ENCODE data around the gene NFIX.
A peak's percentile ranks its signal among the peaks of the same experiment; 100 is the strongest.
"Not testable (repeated sequence)": the region's sequence is repeated elsewhere in the genome, so short reads cannot be mapped to it uniquely, and the experiment has no call there.

Gene NFIX

DNA sequence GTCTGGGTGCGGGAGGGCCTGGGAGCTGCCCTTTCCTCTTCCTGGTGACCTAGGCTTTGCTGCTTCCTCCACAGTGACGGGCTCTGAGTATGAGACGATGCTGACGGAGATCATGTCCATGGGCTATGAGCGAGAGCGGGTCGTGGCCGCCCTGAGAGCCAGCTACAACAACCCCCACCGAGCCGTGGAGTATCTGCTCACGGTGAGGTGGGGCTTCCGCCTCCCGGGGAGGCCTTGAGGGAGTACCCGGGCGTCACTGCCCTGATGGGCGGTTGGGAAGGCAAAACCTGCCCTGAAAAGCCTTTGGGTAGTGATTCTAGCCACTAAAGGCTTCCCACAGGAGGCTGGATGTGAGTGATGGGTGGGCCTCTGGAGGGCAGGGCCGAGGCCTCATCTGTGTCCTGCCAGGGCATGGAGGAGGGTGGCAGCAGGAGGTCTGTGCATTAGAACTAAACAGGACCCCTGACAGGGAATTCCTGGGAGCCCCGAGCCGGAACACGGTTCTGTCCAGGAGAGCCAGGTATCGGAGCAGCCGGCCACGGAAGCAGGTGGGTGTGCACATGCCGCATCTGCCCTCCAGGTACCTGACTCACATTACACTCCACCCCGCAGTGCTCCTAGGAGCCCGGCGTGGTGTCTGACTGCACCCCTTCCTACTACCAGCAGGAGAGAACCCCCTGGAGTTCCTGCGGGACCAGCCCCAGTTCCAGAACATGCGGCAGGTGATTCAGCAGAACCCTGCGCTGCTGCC is 46.5 kb upstream of the NFIX start:
- no peak for DNase-seq (ENCODE audit: low read depth)
- TF ChIP-seq, protein P1, sequence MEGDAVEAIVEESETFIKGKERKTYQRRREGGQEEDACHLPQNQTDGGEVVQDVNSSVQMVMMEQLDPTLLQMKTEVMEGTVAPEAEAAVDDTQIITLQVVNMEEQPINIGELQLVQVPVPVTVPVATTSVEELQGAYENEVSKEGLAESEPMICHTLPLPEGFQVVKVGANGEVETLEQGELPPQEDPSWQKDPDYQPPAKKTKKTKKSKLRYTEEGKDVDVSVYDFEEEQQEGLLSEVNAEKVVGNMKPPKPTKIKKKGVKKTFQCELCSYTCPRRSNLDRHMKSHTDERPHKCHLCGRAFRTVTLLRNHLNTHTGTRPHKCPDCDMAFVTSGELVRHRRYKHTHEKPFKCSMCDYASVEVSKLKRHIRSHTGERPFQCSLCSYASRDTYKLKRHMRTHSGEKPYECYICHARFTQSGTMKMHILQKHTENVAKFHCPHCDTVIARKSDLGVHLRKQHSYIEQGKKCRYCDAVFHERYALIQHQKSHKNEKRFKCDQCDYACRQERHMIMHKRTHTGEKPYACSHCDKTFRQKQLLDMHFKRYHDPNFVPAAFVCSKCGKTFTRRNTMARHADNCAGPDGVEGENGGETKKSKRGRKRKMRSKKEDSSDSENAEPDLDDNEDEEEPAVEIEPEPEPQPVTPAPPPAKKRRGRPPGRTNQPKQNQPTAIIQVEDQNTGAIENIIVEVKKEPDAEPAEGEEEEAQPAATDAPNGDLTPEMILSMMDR (IDR thresholded peaks at IDR 0.05; ENCODE audit: insufficient read depth, low read depth, low read length, missing control alignments): no peak
- H3K4me3 ChIP-seq (ENCODE audit: low read length): no peak overlapping the region

DNA sequence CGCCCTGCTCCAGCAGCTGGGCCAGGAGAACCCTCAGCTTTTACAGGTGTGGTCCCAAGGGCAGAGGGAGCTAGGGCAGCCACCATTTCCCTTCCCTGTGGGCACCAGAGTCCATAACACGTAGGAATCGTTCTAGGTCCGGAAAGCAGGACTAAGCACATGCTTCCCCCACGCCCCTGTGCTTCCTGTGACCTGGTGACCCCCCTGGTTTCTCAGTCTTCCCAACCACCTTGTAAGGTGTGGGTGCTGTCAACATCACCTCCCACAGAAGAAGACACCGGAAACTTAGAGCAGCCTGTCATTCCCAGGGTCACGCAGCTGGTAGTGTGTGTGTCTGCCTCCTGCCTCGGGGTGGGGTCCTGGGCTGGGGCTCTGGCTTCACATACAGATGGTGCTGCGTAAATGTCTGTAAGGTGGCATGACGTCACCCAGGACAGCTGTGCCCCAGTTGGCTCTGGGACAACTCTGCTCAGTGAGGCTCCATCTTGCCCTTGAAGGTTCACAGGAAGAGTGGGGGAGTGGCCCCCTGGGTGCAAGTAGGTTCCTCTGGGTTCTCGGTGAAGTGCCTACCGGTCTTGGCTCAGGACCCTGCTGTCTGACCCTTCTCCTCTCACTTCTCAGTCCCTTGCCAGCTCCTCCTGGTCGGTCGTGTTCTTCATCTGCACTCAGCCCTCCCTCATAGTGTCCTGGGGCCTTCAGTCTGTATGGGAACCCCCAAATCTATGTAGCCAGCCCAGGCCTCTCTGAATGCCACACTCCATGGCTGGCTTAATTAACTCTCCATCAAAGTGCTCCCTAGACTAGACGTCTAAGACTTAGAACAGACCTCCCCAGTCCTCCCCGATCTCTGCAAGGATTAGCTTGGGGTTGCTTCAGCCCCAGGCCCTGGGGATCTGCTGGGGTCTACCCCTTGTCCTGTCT is 45.7 kb upstream of the NFIX start:
- H3K4me3 ChIP-seq (ENCODE audit: low read length): no peak overlapping the region
- no peak for DNase-seq (ENCODE audit: low read depth)
- TF ChIP-seq, protein P1 (IDR thresholded peaks at IDR 0.05; ENCODE audit: insufficient read depth, low read depth, low read length, missing control alignments): no peak

DNA sequence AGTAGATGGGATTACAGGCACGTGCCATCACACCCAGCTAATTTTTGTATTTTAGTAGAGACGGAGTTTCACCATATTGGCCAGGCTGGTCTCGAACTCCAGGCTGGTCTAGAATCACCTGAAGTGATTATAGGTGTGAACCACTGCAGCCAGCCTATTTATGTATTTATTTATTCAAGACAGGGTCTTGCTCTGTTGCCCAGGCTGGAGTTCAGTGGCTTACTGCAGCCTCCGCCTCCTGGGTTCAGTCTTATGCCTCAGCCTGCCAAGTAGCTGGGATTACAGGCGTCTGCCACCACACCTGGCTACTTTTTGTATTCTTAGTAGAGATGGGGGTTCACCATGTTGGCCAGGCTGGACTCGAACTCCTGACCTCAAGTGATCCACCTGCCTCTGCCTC is 43.2 kb upstream of the NFIX start:
- DNase-seq (ENCODE audit: low read depth); H3K4me3 ChIP-seq (ENCODE audit: low read length): not testable (repeated sequence)

DNA sequence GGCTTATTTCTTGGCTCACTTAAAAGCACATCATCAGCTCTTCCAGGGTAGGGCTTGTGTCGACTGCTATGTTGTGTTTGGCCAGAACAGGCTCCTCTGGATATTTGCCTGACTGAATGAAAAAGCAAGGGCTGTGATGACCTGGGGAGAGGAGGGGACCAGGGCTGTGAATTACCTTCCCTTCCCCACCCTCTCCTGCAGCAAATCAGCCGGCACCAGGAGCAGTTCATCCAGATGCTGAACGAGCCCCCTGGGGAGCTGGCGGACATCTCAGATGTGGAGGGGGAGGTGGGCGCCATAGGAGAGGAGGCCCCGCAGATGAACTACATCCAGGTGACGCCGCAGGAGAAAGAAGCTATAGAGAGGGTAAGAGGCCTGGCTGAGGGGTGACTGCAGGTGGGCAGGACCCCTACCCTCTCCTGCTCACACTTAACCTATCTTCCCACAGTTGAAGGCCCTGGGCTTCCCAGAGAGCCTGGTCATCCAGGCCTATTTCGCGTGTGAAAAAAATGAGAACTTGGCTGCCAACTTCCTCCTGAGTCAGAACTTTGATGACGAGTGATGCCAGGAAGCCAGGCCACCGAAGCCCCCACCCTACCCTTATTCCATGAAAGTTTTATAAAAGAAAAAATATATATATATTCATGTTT is 42.7 kb upstream of the NFIX start:
- TF ChIP-seq, protein P1 (IDR thresholded peaks at IDR 0.05; ENCODE audit: insufficient read depth, low read depth, low read length, missing control alignments): no peak
- no peak overlapping the region for H3K4me3 ChIP-seq (ENCODE audit: low read length)

DNA sequence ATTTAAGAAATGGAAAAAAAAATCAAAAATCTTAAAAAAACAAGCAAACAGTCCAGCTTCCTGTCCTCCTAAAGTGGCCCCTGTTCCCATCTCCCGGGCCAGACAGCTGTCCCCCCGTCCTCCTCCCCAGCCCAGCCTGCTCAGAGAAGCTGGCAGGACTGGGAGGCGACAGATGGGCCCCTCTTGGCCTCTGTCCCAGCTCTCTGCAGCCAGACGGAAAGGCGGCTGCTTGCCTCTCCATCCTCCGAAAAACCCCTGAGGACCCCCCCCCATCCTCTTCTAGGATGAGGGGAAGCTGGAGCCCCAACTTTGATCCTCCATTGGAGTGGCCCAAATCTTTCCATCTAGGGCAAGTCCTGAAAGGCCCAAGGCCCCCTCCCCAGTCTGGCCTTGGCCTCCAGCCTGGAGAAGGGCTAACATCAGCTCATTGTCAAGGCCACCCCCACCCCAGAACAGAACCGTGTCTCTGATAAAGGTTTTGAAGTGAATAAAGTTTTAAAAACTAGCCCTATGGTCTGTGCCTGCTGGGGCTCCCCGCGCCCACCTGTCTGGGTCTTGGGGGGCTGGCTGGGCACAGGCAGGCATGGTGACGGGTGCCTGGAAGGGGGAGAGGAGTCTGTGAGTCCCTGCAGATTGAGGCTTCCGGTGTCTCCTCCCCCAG is 42.0 kb upstream of the NFIX start:
- no peak for DNase-seq (ENCODE audit: low read depth)
- H3K4me3 ChIP-seq (ENCODE audit: low read length): no peak overlapping the region
- TF ChIP-seq, protein P1 (IDR thresholded peaks at IDR 0.05; ENCODE audit: insufficient read depth, low read depth, low read length, missing control alignments): no peak

More for the DNA sequence above, 42.7 kb upstream of the NFIX start:
- DNase-seq (ENCODE audit: low read depth): peak; percentile 59

DNA sequence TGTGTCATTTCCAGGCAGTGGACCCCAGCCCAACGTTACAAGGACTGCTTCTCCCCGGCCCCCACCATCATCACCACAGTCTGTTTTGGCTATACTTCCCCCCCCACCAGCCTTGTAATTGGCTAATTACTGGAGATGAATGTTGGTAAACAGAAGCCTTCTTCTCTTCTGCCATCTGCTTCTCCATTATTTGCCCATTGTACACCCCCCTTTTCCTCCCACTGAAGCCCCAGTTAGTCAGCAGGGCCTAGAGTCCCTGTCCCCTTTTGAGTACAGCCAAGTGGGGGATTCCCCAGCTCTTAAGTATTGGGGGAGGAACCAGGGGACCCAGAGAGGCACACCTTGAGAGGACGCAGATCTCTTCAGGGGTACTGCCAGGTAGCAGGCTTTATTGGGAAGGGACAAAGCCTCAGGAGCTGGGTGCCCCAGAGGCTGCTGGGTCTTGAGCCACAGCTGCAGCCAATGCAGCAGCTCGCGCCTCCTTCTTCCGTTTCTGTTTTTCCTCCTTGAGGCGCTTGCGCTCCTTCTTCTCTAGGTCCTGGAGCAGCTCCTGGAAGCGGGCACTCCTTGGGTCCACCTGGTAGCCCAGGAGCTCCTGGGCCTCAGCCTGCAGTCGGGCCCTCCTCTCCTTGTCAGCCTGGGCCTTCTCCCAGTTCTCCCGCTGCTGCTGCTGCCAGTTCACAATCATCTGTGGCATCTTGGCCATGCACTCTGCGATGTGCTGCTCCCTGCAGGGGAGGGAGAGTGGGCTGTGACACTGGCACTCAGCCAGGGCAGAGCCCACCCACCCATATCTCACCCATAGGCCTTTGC is 41.3 kb upstream of the NFIX start:
- TF ChIP-seq, protein P1 (IDR thresholded peaks at IDR 0.05; ENCODE audit: insufficient read depth, low read depth, low read length, missing control alignments): no peak
- no peak for DNase-seq (ENCODE audit: low read depth)
- no peak overlapping the region for H3K4me3 ChIP-seq (ENCODE audit: low read length)
